TTC549 (cell line): ENCODE results near the gene IL6R.
A peak's percentile ranks its signal among the peaks of the same experiment; 100 is the strongest.
"Not testable (repeated sequence)": the region's sequence is repeated elsewhere in the genome, so short reads cannot be mapped to it uniquely, and the experiment has no call there.

ENCODE experiments used
- FAIRE-seq: peaks from 2 replicates; lab custom pipeline; 2012; peaks lifted over from hg19 to GRCh38; lab: Jason Lieb, UNC

IL6R gene

GRCh38 chr1:154483941-154484803, 79.0 kb downstream of the IL6R start:
- FAIRE-seq = no peak

GRCh38 chr1:154485106-154485505, 80.0 kb downstream of the IL6R start:
- FAIRE-seq = no peak

DNA sequence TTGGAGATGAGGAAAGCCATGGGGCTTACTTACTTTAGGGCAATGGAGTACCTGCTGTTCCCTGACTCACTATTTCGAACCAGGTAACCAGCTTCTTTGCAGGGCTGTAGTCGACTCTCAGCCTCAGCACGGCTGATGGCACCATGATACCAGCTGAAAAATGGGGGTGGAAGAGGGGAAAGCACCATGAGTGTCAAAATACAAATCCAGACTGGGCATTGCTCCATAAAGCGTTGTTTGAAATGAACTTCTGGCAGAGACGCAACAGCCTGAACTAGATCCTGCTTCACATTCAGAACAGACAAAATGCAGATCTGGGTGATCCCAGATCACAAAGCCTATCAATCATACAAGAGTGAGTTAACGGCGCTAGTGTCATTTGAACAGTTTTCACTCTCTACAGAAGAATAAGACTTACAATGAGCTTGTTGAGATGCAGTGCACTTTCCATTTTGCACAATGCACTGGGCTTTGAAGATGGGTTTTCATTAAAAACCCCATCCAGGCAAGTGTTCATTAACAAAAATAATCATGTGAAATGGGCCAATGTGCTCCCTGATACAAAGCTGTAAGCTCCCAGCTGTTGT, 80.9 kb downstream of the IL6R start:
- FAIRE-seq = no peak

GRCh38 chr1:154486756-154487155, 81.6 kb downstream of the IL6R start:
- FAIRE-seq = not testable (repeated sequence)

DNA sequence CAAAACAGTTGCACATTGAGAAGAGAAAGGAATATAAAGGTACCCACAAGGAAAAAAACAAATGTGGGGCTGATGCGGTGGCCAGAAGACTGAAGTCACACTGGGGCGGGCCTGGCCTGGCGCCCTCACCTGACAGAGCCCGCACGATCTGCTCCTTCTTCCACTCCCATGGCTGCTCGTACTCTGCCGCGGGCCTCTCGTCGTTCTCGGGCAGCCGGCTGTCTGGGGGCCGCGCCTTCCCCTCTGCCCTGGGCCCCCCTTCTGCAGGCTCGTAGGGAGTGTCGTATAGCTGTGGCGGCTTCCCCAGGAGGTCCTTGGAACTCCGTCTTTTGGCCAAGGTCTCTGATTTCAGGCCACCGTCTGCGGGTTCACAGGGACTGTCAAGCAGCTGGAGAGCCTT, 83.8 kb downstream of the IL6R start:
- no peak for FAIRE-seq

GRCh38 chr1:154489695-154490274, 84.6 kb downstream of the IL6R start:
- no peak for FAIRE-seq

- no peak for FAIRE-seq
Measured at GRCh38 chr1:154490317-154490716, 85.2 kb downstream of the IL6R start.

GRCh38 chr1:154492115-154492514, 87.0 kb downstream of the IL6R start:
- no peak for FAIRE-seq

DNA sequence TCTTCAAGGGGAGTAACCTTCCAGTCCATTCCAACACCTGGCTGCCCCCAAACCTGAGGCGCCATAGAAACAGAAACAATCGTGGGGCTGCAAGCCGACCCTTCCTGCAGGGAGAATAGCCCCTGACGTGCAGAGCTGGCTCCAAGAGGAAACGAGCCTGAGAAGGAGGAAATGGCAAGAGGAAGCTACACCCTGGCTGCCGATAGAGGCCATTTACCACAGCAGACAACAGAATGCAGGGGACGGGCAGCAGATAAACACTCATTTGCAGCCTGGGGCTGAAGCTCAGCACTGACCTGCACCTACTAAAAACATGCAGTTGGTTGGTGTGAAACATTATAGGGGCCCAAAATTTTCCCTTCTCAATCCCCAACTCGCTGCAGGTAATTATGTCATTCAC, 88.1 kb downstream of the IL6R start:
- FAIRE-seq = no peak

DNA sequence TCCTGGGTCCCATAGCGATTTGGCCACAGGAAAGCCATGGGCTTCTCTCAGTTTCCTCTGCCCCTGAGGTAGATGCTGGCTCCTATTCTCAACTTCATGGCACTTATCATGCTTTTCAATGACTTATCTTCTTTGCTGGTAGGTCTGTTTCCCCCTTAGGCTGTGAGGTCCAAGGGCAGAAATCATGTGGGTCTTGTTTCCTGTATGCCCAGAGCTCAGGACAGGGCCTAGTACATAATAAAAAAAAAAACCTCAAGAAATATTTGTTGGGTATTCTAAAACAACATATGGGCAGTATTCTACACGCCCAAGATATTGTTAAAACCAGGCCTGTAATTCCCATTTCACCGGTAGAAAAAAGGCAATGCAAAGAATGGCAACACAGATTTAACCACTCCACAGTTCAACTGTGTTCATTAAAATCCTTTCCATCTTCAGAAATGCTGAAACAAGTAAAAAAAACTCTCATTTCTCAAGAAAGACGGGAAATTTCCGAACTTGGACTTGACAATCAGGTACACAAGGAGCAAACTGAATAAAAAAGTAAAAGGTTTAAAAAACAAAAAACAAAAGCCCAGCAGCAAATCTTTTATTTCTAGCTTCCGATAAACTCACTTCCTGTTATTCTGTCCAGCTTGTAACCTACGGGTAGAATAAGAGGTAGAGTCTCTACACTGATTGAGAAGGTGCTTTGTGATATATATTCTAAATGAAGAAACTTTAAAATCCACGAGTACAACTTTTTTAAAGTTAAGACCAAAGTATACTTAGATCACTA, 90.5 kb downstream of the IL6R start:
- no peak for FAIRE-seq

DNA sequence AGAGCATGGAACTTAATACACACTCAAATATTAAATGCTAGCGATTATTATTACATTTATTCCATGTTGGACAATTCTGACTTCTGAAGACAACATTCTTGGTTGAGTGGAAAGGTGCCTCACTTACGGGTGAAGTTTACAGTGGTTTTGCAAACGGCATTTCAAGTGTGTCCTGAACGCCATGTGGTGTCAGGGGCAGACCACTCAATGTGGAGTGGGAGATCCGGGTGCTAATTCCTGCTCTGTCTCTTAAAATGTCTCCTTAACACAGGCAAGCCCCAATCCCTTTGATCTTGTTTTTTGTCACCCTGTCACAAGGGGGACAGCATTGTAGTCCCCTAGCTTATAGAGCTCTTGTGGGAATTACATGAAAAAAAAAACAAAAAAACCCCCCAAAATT, 91.2 kb downstream of the IL6R start:
- no peak for FAIRE-seq

DNA sequence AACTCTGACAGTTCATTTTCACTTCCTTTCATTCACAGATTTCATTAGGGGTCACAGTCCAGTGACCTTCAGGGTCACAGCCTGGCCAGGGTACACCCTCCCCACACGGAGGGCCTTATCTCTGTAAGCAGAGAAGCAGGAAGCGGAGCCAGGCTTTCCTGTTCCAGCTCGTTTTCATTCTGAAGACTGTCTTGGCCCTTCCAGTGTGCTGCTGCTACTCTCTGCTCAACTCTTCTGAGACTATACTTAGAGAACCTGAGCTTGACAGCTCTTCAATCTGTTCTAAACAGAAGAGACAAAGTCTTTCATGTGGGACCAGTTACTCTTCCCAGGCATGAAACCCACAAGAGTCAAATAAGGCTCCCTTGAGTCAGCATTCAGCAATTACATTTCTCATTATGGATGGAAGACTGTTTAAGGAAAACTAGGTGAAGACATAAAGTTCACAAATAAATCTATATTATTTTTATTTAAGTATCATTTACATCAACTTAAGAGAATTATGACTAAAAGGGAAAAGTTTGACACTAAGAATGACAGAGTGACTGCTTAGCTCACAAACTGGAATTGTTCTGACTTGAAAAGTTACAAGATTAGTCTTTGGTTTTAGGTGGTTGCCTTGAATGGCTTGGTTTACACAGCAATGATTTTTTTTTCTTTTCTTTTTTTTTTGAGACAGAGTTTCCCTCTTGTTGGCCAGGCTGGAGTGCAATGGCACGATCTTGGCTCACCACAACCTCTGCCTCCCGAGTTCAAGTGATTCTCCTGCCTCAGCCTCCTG, 92.1 kb downstream of the IL6R start:
- FAIRE-seq = peak; percentile 11

GRCh38 chr1:154499446-154499845, 94.3 kb downstream of the IL6R start:
- no peak for FAIRE-seq

GRCh38 chr1:154500533-154500932, 95.4 kb downstream of the IL6R start:
- FAIRE-seq = no peak

GRCh38 chr1:154501423-154502065, 96.4 kb downstream of the IL6R start:
- no peak for FAIRE-seq

- no peak for FAIRE-seq
Measured at GRCh38 chr1:154502066-154502743, 97.1 kb downstream of the IL6R start, which contains the start of the genes SHE and TDRD10. Gene SHE (minus strand): TSS chr1:154502412. CDS start chr1:154502026, 386 bp downstream. Gene TDRD10 (plus strand): TSS chr1:154502219. CDS start chr1:154506904, 4,685 bp downstream.

- no peak for FAIRE-seq
Measured at GRCh38 chr1:154502744-154503115, 97.6 kb downstream of the IL6R start.

DNA sequence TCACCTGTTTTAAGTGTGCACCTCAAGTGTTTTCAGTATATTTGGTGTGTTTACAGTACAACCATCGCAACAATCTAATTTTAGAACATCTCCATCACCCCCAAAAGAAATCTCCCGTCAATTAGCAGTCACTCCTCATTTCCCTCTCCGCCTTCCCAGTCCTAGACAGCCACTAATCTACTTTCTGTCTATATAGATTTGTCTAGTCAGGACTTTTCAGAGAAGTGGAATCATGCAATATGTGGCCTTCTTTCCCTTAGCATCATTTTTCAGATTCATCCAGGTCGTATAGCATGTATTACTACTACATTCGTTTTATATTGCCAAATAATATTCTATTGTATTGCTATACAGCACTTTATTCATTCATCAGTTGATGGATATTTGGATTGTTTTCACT, 98.8 kb downstream of the IL6R start:
- FAIRE-seq = no peak

GRCh38 chr1:154512760-154513159, 107.6 kb downstream of the IL6R start:
- no peak for FAIRE-seq

DNA sequence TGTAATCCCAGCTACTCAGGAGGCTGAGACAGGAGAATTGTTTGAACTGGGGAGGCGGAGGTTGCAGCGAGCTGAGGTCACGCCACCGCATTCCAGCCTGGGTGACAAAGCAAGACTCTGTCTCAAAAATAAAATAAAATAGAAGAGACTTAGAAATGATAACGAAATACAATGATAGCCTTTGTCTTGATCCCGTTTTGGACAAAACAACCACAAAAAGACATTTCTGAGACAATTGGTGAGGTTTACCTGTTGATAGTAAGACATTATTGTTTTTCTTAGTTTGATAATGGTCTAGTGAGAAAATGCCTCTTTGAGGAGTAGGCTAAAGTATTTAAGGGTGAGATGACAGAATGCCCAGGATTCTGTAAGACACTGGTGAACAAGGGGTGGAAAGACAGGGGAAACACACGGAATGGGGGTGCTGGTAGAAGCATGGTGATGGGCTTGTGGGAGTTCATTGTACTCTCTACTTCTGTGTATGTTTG, 109.0 kb downstream of the IL6R start:
- no peak for FAIRE-seq

GRCh38 chr1:154517661-154518060, 112.5 kb downstream of the IL6R start:
- FAIRE-seq = no peak
